Nephron (organoid): ENCODE measurements around the gene ZFYVE26.

Experiments
- H3K27ac Mint-ChIP-seq, 3 experiments: 2 replicates each; pipeline ENCODE4 v1.8.0; 2020; ENCODE audit warnings: mixed read lengths in 3 of 3, mild to moderate bottlenecking in 2 of 3, moderate library complexity in 1 of 3
- H3K27me3 Mint-ChIP-seq: 2 replicates; pipeline ENCODE4 v1.8.0; 2021; ENCODE audit warnings: low read depth, mild to moderate bottlenecking, moderate library complexity, mixed read lengths
- H3K36me3 Mint-ChIP-seq: 2 replicates; pipeline ENCODE4 v1.8.0; 2020; ENCODE audit warnings: low read depth, mixed read lengths
- H3K4me1 Mint-ChIP-seq: 2 replicates; pipeline ENCODE4 v1.8.0; 2020; ENCODE audit warnings: mixed read lengths
- H3K4me3 Mint-ChIP-seq, 3 experiments: 2 replicates each; pipeline ENCODE4 v1.8.0; 2020; ENCODE audit warnings: mild to moderate bottlenecking in 3 of 3, mixed read lengths in 3 of 3, moderate library complexity in 2 of 3
- H3K9me3 Mint-ChIP-seq: 2 replicates; pipeline ENCODE4 v1.8.0; 2020; ENCODE audit warnings: mixed read lengths
- TF ChIP-seq, protein P1 (sequence below), 3 experiments: fragments of 200-600 bp; sonication (generic); IDR thresholded peaks; one replicate each; pipeline ENCODE4 v1.5.0; 2021; ENCODE audit warnings: antibody characterized with exemption in 3 of 3; ENCODE audit not compliant: unreplicated experiment in 3 of 3

Gene ZFYVE26

GRCh38 chr14:67837011-67837624 lies 20.7 kb upstream of the ZFYVE26 start:
- H3K27ac Mint-ChIP-seq, result peak overlapping the region; percentile 18 to 49 (median 19)
- H3K27me3 Mint-ChIP-seq, result no peaks in the 10 kb centered on the region
- no peaks in the 10 kb centered on the region for H3K9me3 Mint-ChIP-seq
- H3K4me3 Mint-ChIP-seq, result no peak overlapping the region
- no peaks in the 10 kb centered on the region for H3K4me1 Mint-ChIP-seq
- H3K36me3 Mint-ChIP-seq, result peaks cover 7% of the 10 kb centered on the region
- TF ChIP-seq, protein P1, sequence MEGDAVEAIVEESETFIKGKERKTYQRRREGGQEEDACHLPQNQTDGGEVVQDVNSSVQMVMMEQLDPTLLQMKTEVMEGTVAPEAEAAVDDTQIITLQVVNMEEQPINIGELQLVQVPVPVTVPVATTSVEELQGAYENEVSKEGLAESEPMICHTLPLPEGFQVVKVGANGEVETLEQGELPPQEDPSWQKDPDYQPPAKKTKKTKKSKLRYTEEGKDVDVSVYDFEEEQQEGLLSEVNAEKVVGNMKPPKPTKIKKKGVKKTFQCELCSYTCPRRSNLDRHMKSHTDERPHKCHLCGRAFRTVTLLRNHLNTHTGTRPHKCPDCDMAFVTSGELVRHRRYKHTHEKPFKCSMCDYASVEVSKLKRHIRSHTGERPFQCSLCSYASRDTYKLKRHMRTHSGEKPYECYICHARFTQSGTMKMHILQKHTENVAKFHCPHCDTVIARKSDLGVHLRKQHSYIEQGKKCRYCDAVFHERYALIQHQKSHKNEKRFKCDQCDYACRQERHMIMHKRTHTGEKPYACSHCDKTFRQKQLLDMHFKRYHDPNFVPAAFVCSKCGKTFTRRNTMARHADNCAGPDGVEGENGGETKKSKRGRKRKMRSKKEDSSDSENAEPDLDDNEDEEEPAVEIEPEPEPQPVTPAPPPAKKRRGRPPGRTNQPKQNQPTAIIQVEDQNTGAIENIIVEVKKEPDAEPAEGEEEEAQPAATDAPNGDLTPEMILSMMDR (IDR thresholded peaks at IDR 0.05; ENCODE audit: unreplicated experiment in 3 of 3), result peak; percentile 57 to 68 (median 62)

DNA sequence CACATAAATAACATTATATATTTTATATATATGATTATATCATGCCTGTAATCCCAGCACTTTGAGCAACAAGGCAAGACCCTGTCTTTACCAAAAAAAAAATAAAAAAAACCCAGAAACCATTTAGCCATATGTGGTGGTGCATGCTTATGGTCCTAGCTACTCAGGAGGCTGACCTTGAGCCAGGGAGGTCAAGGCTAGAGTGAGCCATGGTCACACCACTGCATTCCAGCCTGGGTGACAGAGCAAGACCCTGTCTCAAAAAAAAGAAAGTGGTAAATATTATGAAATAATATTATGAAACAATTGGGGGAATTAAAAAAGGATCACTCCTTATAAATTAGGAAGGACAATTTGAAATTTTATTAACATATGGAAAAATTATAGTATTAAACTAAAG lies 19.2 kb upstream of the ZFYVE26 start:
- no peaks in the 10 kb centered on the region for H3K4me1 Mint-ChIP-seq
- H3K36me3 Mint-ChIP-seq, result peaks cover 7% of the 10 kb centered on the region
- no peak overlapping the region for H3K27ac Mint-ChIP-seq
- no peaks in the 10 kb centered on the region for H3K27me3 Mint-ChIP-seq
- TF ChIP-seq, protein P1 (IDR thresholded peaks at IDR 0.05; ENCODE audit: unreplicated experiment in 3 of 3), result no peak
- H3K9me3 Mint-ChIP-seq, result no peaks in the 10 kb centered on the region
- H3K4me3 Mint-ChIP-seq, result no peak overlapping the region

- TF ChIP-seq, protein P1 (IDR thresholded peaks at IDR 0.05; ENCODE audit: unreplicated experiment in 3 of 3), result no peak
- Mint-ChIP-seq H3K9me3 (peaks cover 3% of the 10 kb centered on the region), H3K4me1 (no peaks in the 10 kb centered on the region), H3K27ac (no peak overlapping the region), H3K36me3 (peaks cover 11% of the 10 kb centered on the region), H3K27me3 (no peaks in the 10 kb centered on the region), H3K4me3 (no peak overlapping the region)
Measured at GRCh38 chr14:67833403-67833802, 17.0 kb upstream of the ZFYVE26 start.

GRCh38 chr14:67831113-67831512 lies 14.7 kb upstream of the ZFYVE26 start:
- Mint-ChIP-seq H3K36me3 (peaks cover 21% of the 10 kb centered on the region), H3K9me3 (peaks cover 7% of the 10 kb centered on the region)

DNA sequence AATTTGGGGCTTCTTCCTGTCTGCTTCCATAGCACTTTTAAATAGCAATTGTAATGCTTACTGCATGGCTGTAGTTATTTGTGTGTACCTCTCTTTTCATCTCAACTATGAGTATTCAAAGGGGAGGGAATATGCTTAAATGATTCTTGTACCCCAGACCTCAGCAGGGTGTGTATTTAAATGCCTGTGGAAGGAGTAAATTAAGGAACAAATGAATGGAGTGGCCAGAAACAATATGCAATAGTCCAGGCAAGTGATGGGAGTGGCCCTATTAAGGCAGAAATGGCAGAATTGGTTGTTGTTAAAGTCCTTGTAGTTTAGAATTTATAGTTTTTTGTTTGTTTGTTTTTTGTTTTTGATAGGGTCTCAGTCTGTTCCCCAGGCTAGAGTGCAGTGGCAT lies 4.7 kb upstream of the ZFYVE26 start:
- peaks cover 21% of the 10 kb centered on the region for H3K4me1 Mint-ChIP-seq
- TF ChIP-seq, protein P1 (IDR thresholded peaks at IDR 0.05; ENCODE audit: unreplicated experiment in 3 of 3), result no peak
- peak overlapping the region; percentile 94 to 98 (median 97) for H3K4me3 Mint-ChIP-seq
- H3K9me3 Mint-ChIP-seq, result no peaks in the 10 kb centered on the region
- H3K36me3 Mint-ChIP-seq, result no peaks in the 10 kb centered on the region
- H3K27me3 Mint-ChIP-seq, result no peaks in the 10 kb centered on the region
- peak overlapping the region in 1 of 3 experiments; percentile 66 for H3K27ac Mint-ChIP-seq

More at GRCh38 chr14:67831113-67831512, 14.7 kb upstream of the ZFYVE26 start:
- H3K27ac Mint-ChIP-seq, result no peak overlapping the region
- TF ChIP-seq, protein P1 (IDR thresholded peaks at IDR 0.05; ENCODE audit: unreplicated experiment in 3 of 3), result no peak
- H3K4me3 Mint-ChIP-seq, result no peak overlapping the region
- no peaks in the 10 kb centered on the region for H3K27me3 Mint-ChIP-seq
- no peaks in the 10 kb centered on the region for H3K4me1 Mint-ChIP-seq

GRCh38 chr14:67820428-67820971 lies 4.1 kb upstream of the ZFYVE26 start:
- peaks cover 21% of the 10 kb centered on the region for H3K4me1 Mint-ChIP-seq
- H3K27me3 Mint-ChIP-seq, result no peaks in the 10 kb centered on the region
- TF ChIP-seq, protein P1 (IDR thresholded peaks at IDR 0.05; ENCODE audit: unreplicated experiment in 3 of 3), result no peak
- H3K27ac Mint-ChIP-seq, result peak overlapping the region; percentile 9 to 85 (median 66)
- peak overlapping the region; percentile 94 to 98 (median 97) for H3K4me3 Mint-ChIP-seq
- H3K9me3 Mint-ChIP-seq, result no peaks in the 10 kb centered on the region
- H3K36me3 Mint-ChIP-seq, result no peaks in the 10 kb centered on the region
